ENCODE measurements around the gene BAHD1.

BAHD1 gene

DNA sequence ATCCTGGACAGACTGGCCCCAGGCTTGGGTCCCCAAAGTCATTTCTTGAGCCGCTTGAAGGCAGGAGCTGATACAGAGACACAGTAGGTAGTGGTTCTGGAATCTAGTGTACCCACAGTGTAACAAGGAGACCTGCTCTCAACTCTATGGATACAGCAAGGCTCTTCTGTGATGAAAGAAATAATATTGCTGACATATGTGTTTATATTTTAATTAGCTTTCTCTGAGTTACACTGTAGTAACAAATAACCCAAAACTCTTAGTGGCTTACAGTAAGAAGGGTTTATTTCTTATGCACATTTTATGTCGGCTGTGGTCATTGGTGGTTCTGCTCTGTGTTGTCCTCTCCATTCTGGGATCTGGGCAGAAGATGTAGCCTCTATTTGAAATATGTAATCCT is 75.6 kb downstream of the BAHD1 start:
- no peak for DNase-seq (ENCODE audit: low spot score)
- TF ChIP-seq, protein P1, sequence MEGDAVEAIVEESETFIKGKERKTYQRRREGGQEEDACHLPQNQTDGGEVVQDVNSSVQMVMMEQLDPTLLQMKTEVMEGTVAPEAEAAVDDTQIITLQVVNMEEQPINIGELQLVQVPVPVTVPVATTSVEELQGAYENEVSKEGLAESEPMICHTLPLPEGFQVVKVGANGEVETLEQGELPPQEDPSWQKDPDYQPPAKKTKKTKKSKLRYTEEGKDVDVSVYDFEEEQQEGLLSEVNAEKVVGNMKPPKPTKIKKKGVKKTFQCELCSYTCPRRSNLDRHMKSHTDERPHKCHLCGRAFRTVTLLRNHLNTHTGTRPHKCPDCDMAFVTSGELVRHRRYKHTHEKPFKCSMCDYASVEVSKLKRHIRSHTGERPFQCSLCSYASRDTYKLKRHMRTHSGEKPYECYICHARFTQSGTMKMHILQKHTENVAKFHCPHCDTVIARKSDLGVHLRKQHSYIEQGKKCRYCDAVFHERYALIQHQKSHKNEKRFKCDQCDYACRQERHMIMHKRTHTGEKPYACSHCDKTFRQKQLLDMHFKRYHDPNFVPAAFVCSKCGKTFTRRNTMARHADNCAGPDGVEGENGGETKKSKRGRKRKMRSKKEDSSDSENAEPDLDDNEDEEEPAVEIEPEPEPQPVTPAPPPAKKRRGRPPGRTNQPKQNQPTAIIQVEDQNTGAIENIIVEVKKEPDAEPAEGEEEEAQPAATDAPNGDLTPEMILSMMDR (IDR thresholded peaks at IDR 0.05; ENCODE audit: extremely low read depth, missing control alignments) = no peak
